HG03521 (cell line): ENCODE measurements around the gene RNF41.
"Not testable (repeated sequence)": the region's sequence is repeated elsewhere in the genome, so short reads cannot be mapped to it uniquely, and the experiment has no call there.

Source experiments
- ATAC-seq: cut with Tn5 transposase; IDR thresholded peaks from one replicate; pipeline ENCODE4 v1.9.1; 2021; ENCODE audit warnings: mild to moderate bottlenecking, moderate library complexity; ENCODE audit not compliant: unreplicated experiment

The RNF41 gene

GRCh38 chr12:56213878-56214277, 7.8 kb downstream of the RNF41 start:
- no peak for ATAC-seq

- ATAC-seq, result no peak
Observed at GRCh38 chr12:56212361-56212760, 9.4 kb downstream of the RNF41 start.

- ATAC-seq, result no peak
Observed at GRCh38 chr12:56208006-56208405, 13.7 kb downstream of the RNF41 start.

- no peak for ATAC-seq
Observed at GRCh38 chr12:56206452-56207166, 15.1 kb downstream of the RNF41 start.

- ATAC-seq, result no peak
Observed at GRCh38 chr12:56205445-56205844, 16.3 kb downstream of the RNF41 start.

GRCh38 chr12:56204275-56204674, 17.4 kb downstream of the RNF41 start:
- no peak for ATAC-seq

- ATAC-seq, result no peak
Observed at GRCh38 chr12:56202838-56203237, 18.9 kb downstream of the RNF41 start.

GRCh38 chr12:56202366-56202765, 19.4 kb downstream of the RNF41 start:
- ATAC-seq, result no peak

- no peak for ATAC-seq
Observed at GRCh38 chr12:56198836-56199235, 22.9 kb downstream of the RNF41 start.

GRCh38 chr12:56197921-56198635, 23.6 kb downstream of the RNF41 start:
- ATAC-seq, result no peak

GRCh38 chr12:56196818-56197550, 24.7 kb downstream of the RNF41 start:
- ATAC-seq, result not testable (repeated sequence)

- no peak for ATAC-seq
Observed at GRCh38 chr12:56193025-56193578, 28.6 kb downstream of the RNF41 start.

- no peak for ATAC-seq
Observed at GRCh38 chr12:56192582-56192981, 29.1 kb downstream of the RNF41 start.

- no peak for ATAC-seq
Observed at GRCh38 chr12:56190695-56191155, 31.0 kb downstream of the RNF41 start.

- ATAC-seq, result peak; percentile 29
Observed at GRCh38 chr12:56189918-56190694, 31.6 kb downstream of the RNF41 start.

- peak; percentile 79 for ATAC-seq
Observed at GRCh38 chr12:56189099-56189917, 32.4 kb downstream of the RNF41 start, which contains the start of gene SMARCC2. Gene SMARCC2, minus strand, starts transcription at chr12:56189483. Its CDS starts 22 bp downstream, at chr12:56189461.

- ATAC-seq, result peak; percentile 2
Observed at GRCh38 chr12:56188778-56189098, 33.0 kb downstream of the RNF41 start.

GRCh38 chr12:56188131-56188777, 33.5 kb downstream of the RNF41 start:
- ATAC-seq, result no peak

- ATAC-seq, result no peak
Observed at GRCh38 chr12:56186957-56187356, 34.8 kb downstream of the RNF41 start.
